ENCODE data around the gene DPYSL3. TPM values are rescaled to one million over a fixed set of nuclear protein-coding genes. Genes with fewer than 3 reads are reported as not detected.

The DPYSL3 gene
- total RNA-seq, 1 experiment from 2014 or later: 17.2 TPM

DNA sequence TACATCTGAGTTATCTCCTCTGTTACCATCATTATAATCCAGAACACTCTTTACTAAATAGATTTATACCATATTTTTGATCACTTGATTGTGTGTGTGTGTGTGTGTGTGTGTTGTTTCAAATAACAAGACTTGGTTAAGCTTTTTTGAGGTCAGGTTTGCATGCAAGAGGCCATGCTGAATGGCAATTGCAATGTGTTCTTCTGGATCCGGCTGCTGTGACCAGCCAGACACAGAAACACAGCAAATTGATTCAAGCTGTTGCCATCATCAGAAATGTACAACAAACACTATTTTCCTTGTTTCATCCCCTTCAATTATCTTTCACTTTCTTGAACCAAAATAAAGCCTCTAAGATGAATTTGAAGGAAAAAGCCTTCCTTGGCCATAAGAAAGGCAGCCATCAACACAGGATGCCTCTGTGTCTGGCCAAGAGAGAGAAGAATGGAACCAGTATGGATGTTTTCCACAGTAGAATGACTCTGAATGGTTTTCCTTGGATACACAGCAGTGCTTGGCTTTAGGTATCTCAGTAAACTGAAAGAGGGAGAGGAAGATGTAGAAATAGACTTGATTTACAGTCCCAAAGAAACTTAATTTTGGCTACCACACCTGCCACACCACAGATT lies 53.9 kb downstream of the DPYSL3 start:
- H3K9ac ChIP-seq (ENCODE audit: low read length): no peak overlapping the region
- H3K4me1 ChIP-seq (ENCODE audit: control insufficient read depth in 1 of 2, insufficient read depth in 2 of 2, low read length in 2 of 2): peaks cover 0 to 7% of the 10 kb centered on the region in 2 experiments; a peak in 2 of 4 replicates
- intact Hi-C loops (cut with micrococcal nuclease): no loop called here
- H3K9me2 ChIP-seq (ENCODE audit: insufficient read depth): no peaks in the 10 kb centered on the region
- H4K20me1 ChIP-seq (ENCODE audit: insufficient read depth): no peaks in the 10 kb centered on the region
- H3K4me3 ChIP-seq (replicated peaks in 1 of 2; ENCODE audit: low read depth in 1 of 2, low read length in 2 of 2): no peak overlapping the region
- H3K79me2 ChIP-seq (ENCODE audit: insufficient read depth, low read length): no peaks in the 10 kb centered on the region
- ChIA-PET RAD21 (ENCODE audit: low non-redundant PET in 1 of 2, low total read pairs in 2 of 2, uncharacterized antibody in 2 of 2, unreplicated experiment in 2 of 2) (no interaction called here), POLR2A (no interaction called here), CTCF (interaction anchor here (3.5 kb wide), 1 partner anchor 121 kb away, joined by 45 read pairs; no protein-coding TSS in a partner anchor)
- no peaks in the 10 kb centered on the region for H3K36me3 ChIP-seq (ENCODE audit: control insufficient read depth in 1 of 2, insufficient read depth in 2 of 2, low read length in 2 of 2)
- TF ChIP-seq ELF1 (IDR thresholded peaks at IDR 0.05; ENCODE audit: borderline replicate concordance, low read depth): no peak
- DNase-seq (ENCODE audit: low read depth, low spot score) (no peak), ATAC-seq (no peak)
- H3K27me3 ChIP-seq (ENCODE audit: insufficient read depth, low read length): peaks cover 3% of the 10 kb centered on the region; the same call in 1 of the 2 replicates
- no TSS peak for BruUV-seq (replicated peaks)
- H3K27ac ChIP-seq (ENCODE audit: low read depth, low read length): no peak overlapping the region
- H3K9me3 ChIP-seq (ENCODE audit: control insufficient read depth in 1 of 2, insufficient read depth in 1 of 2, low read depth in 1 of 2, low read length in 2 of 2): no peaks in the 10 kb centered on the region
- H3K4me2 ChIP-seq (ENCODE audit: low read length): no peak overlapping the region
- H2AFZ ChIP-seq (ENCODE audit: low read depth, low read length, poor library complexity, severe bottlenecking): no peak overlapping the region

DNA sequence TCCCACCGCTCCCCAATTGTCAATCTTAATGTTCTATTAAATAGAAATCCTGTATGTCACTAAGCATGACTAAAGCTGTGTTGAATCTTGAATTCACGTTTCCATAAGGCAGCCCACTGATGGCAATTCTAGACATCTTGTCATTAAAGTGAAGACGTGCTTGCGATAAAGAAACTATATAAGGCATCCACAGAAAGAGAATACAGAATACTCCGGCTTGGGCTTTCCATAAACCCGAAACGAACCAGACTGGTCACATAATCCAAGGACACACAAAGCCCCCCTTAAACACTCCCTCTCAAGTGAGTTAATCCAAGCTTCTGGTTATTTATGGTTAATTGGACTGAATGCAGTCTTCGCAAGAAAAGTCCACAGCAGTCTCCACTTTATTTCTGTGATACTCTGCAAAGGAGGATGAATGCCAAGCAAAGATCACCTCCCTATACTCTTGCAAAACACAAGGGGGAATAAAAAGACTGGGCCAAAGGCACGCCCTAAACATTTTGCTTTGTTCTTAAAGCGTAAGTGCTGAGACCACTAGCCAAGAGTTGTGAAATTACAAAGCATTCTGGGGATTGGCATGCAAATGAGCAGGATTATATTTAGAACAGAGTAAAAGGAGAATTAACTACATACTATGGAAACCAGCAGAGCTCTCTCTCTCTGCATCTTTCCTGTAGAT lies 54.7 kb downstream of the DPYSL3 start:
- ChIA-PET RAD21 (ENCODE audit: low non-redundant PET in 1 of 2, low total read pairs in 2 of 2, uncharacterized antibody in 2 of 2, unreplicated experiment in 2 of 2) (interaction anchor here in 1 of 2 experiments (0.6 kb wide), 1 partner anchor 116 kb away, joined by 7 read pairs; no protein-coding TSS in a partner anchor), CTCF (interaction anchor here (0.9 to 3.5 kb wide), 4 partner anchors 9 to 267 kb away, joined by 3 to 45 read pairs (median 4); no protein-coding TSS in a partner anchor), POLR2A (interaction anchor here (0.8 to 1.7 kb wide), 2 partner anchors 50 to 123 kb away, joined by 3 to 7 read pairs; no protein-coding TSS in a partner anchor)
- Histone ChIP-seq H3K4me2 (ENCODE audit: low read length) (no peak overlapping the region), H3K79me2 (ENCODE audit: insufficient read depth, low read length) (no peaks in the 10 kb centered on the region), H3K9ac (ENCODE audit: low read length) (no peak overlapping the region), H3K36me3 (ENCODE audit: control insufficient read depth in 1 of 2, insufficient read depth in 2 of 2, low read length in 2 of 2) (no peaks in the 10 kb centered on the region), H3K9me2 (ENCODE audit: insufficient read depth) (no peaks in the 10 kb centered on the region), H2AFZ (ENCODE audit: low read depth, low read length, poor library complexity, severe bottlenecking) (no peak overlapping the region), H3K4me3 (replicated peaks in 1 of 2; ENCODE audit: low read depth in 1 of 2, low read length in 2 of 2) (no peak overlapping the region), H4K20me1 (ENCODE audit: insufficient read depth) (no peaks in the 10 kb centered on the region), H3K9me3 (ENCODE audit: control insufficient read depth in 1 of 2, insufficient read depth in 1 of 2, low read depth in 1 of 2, low read length in 2 of 2) (no peaks in the 10 kb centered on the region), H3K4me1 (ENCODE audit: control insufficient read depth in 1 of 2, insufficient read depth in 2 of 2, low read length in 2 of 2) (peaks cover 0 to 7% of the 10 kb centered on the region in 2 experiments; a peak in 2 of 4 replicates), H3K27ac (ENCODE audit: low read depth, low read length) (no peak overlapping the region), H3K27me3 (ENCODE audit: insufficient read depth, low read length) (peaks cover 3% of the 10 kb centered on the region; the same call in 1 of the 2 replicates)
- DNase-seq (ENCODE audit: low read depth, low spot score) (no peak), ATAC-seq (no peak)
- TF ChIP-seq, protein P1, sequence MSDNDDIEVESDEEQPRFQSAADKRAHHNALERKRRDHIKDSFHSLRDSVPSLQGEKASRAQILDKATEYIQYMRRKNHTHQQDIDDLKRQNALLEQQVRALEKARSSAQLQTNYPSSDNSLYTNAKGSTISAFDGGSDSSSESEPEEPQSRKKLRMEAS (IDR thresholded peaks at IDR 0.05): no peak
- TF ChIP-seq, protein P2, sequence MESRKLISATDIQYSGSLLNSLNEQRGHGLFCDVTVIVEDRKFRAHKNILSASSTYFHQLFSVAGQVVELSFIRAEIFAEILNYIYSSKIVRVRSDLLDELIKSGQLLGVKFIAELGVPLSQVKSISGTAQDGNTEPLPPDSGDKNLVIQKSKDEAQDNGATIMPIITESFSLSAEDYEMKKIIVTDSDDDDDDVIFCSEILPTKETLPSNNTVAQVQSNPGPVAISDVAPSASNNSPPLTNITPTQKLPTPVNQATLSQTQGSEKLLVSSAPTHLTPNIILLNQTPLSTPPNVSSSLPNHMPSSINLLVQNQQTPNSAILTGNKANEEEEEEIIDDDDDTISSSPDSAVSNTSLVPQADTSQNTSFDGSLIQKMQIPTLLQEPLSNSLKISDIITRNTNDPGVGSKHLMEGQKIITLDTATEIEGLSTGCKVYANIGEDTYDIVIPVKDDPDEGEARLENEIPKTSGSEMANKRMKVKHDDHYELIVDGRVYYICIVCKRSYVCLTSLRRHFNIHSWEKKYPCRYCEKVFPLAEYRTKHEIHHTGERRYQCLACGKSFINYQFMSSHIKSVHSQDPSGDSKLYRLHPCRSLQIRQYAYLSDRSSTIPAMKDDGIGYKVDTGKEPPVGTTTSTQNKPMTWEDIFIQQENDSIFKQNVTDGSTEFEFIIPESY (IDR thresholded peaks at IDR 0.05; ENCODE audit: extremely low read depth, insufficient replicate concordance, low read length): no peak
- TF ChIP-seq FOSL1 (IDR thresholded peaks at IDR 0.05; ENCODE audit: low read depth) (no peak), CBX3 (IDR thresholded peaks at IDR 0.05; ENCODE audit: low read depth) (no peak), TCF7L2 (IDR thresholded peaks at IDR 0.05; ENCODE audit: borderline replicate concordance, extremely low read depth, insufficient read depth, insufficient read length) (no peak), EGR1 (IDR thresholded peaks at IDR 0.05; ENCODE audit: low read depth) (no peak), POLR2A (IDR thresholded peaks at IDR 0.05; ENCODE audit: borderline replicate concordance, extremely low read depth, insufficient read depth, insufficient read length) (no peak), EZH2 (IDR thresholded peaks at IDR 0.05) (no peak), EZH2phosphoT487 (IDR thresholded peaks at IDR 0.05; ENCODE audit: borderline replicate concordance) (no peak), ELF1 (IDR thresholded peaks at IDR 0.05; ENCODE audit: borderline replicate concordance, low read depth) (no peak)
- TF ChIP-seq, protein P3, sequence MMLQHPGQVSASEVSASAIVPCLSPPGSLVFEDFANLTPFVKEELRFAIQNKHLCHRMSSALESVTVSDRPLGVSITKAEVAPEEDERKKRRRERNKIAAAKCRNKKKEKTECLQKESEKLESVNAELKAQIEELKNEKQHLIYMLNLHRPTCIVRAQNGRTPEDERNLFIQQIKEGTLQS (IDR thresholded peaks at IDR 0.05): no peak
- no TSS peak for BruUV-seq (replicated peaks)
- intact Hi-C loops (cut with micrococcal nuclease): loop anchor here (1.0 kb wide), 1 partner anchor 123 kb away; no protein-coding TSS in a partner anchor
